A673 (cell line): ENCODE measurements around the gene FLT4. TPM values are rescaled to one million over a fixed set of nuclear protein-coding genes. Genes with fewer than 3 reads are reported as not detected.
A peak's percentile ranks its signal among the peaks of the same experiment; 100 is the strongest.

ENCODE experiments used
- BruUV-seq: library from RNA; stranded (reverse); fragments of 400-500 nt; replicated peaks from 2 replicates; lab custom pipeline; 2021; lab: Mats Ljungman, UMichigan
- CTCF ChIA-PET: fragments of 300-600 bp; sonication (Branson Sonifier 250); formaldehyde crosslinking; loops from one replicate; lab custom pipeline; 2022; ENCODE audit warnings: antibody characterized with exemption; lab: Charles Lee
- POLR2A ChIA-PET: fragments of 300-600 bp; sonication (Branson Sonifier 250); formaldehyde crosslinking; loops from one replicate; lab custom pipeline; 2022; ENCODE audit warnings: antibody characterized with exemption; ENCODE audit not compliant: low non-redundant PET; lab: Charles Lee
- DNase-seq: peaks from one replicate; pipeline ENCODE4 v3.0.0-alpha.2; 2015; ENCODE audit warnings: low spot score
- H3K27ac ChIP-seq: fragments of 200-600 bp; sonication (generic); 2 replicates; pipeline ENCODE4 v1.5.1; 2016; ENCODE audit warnings: mixed run types, low read depth, mild to moderate bottlenecking, mixed read lengths, antibody characterized with exemption, low read length; ENCODE audit not compliant: poor library complexity, severe bottlenecking
- H3K27me3 ChIP-seq: fragments of 200-600 bp; sonication (generic); replicated peaks from 2 replicates; pipeline ENCODE4 v1.6.1; 2017; ENCODE audit warnings: mixed run types, low read depth, mild to moderate bottlenecking, mixed read lengths, antibody characterized with exemption, low read length; ENCODE audit not compliant: insufficient read depth, poor library complexity
- H3K36me3 ChIP-seq: fragments of 200-600 bp; sonication (generic); 2 replicates; pipeline ENCODE4 v1.6.1; 2016; ENCODE audit warnings: mixed run types, mild to moderate bottlenecking, mixed read lengths, antibody characterized with exemption, low read length; ENCODE audit not compliant: insufficient read depth, poor library complexity, severe bottlenecking
- H3K4me1 ChIP-seq: fragments of 200-600 bp; sonication (generic); 2 replicates; pipeline ENCODE4 v1.6.1; 2017; ENCODE audit warnings: mixed run types, mild to moderate bottlenecking, mixed read lengths, antibody characterized with exemption, low read length; ENCODE audit not compliant: insufficient read depth, poor library complexity, severe bottlenecking
- H3K4me3 ChIP-seq: fragments of 200-600 bp; sonication (generic); 2 replicates; pipeline ENCODE4 v1.5.1; 2016; ENCODE audit warnings: low read depth, mixed run types, mild to moderate bottlenecking, mixed read lengths, low read length; ENCODE audit not compliant: poor library complexity, severe bottlenecking
- H3K9me3 ChIP-seq: fragments of 200-600 bp; sonication (generic); 2 replicates; pipeline ENCODE4 v1.6.1; 2016; ENCODE audit warnings: mixed run types, low read depth, mild to moderate bottlenecking, mixed read lengths, antibody characterized with exemption, low read length; ENCODE audit not compliant: poor library complexity, severe bottlenecking
- CTCF ChIP-seq: fragments of 300-800, 200-600 bp; sonication (generic); conservative IDR thresholded peaks from 2 replicates; pipeline ENCODE4 v1.5.1; 2017; ENCODE audit warnings: low read depth, mild to moderate bottlenecking, antibody characterized with exemption, low read length, moderate library complexity, mixed read lengths
- EZH2 ChIP-seq: fragments of 200-600 bp; sonication (generic); IDR thresholded peaks from 2 replicates; pipeline ENCODE4 v1.6.1; 2017; ENCODE audit warnings: borderline replicate concordance, low read depth, mild to moderate bottlenecking, mixed read lengths, antibody characterized with exemption, low read length; ENCODE audit not compliant: poor library complexity, severe bottlenecking
- intact Hi-C: fragments of 100-400 bp; cut with micrococcal nuclease; formaldehyde crosslinking; loops from one replicate; pipeline ENCODE4 v1.10.0; 2022; ENCODE audit not compliant: unreplicated experiment
- total RNA-seq: library from RNA; stranded (reverse); gene quantifications from 2 replicates; pipeline ENCODE4 v1.2.3, GENCODE V29; 2021

The FLT4 gene
- total RNA-seq, 1 experiment from 2014 or later, result 8.6 TPM

GRCh38 chr5:180619563-180619915, 29.9 kb downstream of the FLT4 start:
- H3K4me3 ChIP-seq, result peak overlapping the region; percentile 51
- ChIA-PET POLR2A (no interaction called here), CTCF (interaction anchor here (1.1 to 1.2 kb wide), 2 partner anchors 13 to 99 kb away, joined by 3 to 4 read pairs; no protein-coding TSS in a partner anchor)
- H3K9me3 ChIP-seq, result no peaks in the 10 kb centered on the region
- H3K4me1 ChIP-seq, result peaks cover 12% of the 10 kb centered on the region
- no peak for DNase-seq
- H3K27me3 ChIP-seq, result no peaks in the 10 kb centered on the region
- H3K27ac ChIP-seq, result no peak overlapping the region
- TF ChIP-seq EZH2 (no peak), CTCF (no peak)
- BruUV-seq, result no TSS peak
- no peaks in the 10 kb centered on the region for H3K36me3 ChIP-seq
- intact Hi-C loops, result no loop called here

GRCh38 chr5:180618829-180619562, 30.4 kb downstream of the FLT4 start:
- Histone ChIP-seq H3K27me3 (no peaks in the 10 kb centered on the region), H3K4me1 (peaks cover 12% of the 10 kb centered on the region), H3K4me3 (peak overlapping the region; percentile 51), H3K27ac (peak overlapping the region; percentile 8), H3K9me3 (no peaks in the 10 kb centered on the region), H3K36me3 (no peaks in the 10 kb centered on the region)
- intact Hi-C loops, result no loop called here
- TF ChIP-seq EZH2 (no peak), CTCF (peak; percentile 67)
- DNase-seq, result peak; percentile 71
- ChIA-PET CTCF (interaction anchor here (0.7 to 1.2 kb wide), 3 partner anchors 12 to 593 kb away, joined by 3 to 4 read pairs (median 4); no protein-coding TSS in a partner anchor), POLR2A (no interaction called here)
- no TSS peak for BruUV-seq

- Histone ChIP-seq H3K27me3 (no peaks in the 10 kb centered on the region), H3K9me3 (no peaks in the 10 kb centered on the region), H3K36me3 (no peaks in the 10 kb centered on the region), H3K4me1 (peaks cover 7% of the 10 kb centered on the region), H3K27ac (peak overlapping the region; percentile 8), H3K4me3 (peak overlapping the region; percentile 51)
- POLR2A ChIA-PET, result no interaction called here
- no TSS peak for BruUV-seq
- TF ChIP-seq EZH2 (no peak), CTCF (no peak)
- intact Hi-C loops, result no loop called here
- DNase-seq, result no peak
- CTCF ChIA-PET, result interaction anchor here (0.7 to 1.2 kb wide), 3 partner anchors 12 to 593 kb away, joined by 3 to 4 read pairs (median 4); no protein-coding TSS in a partner anchor
Measured at GRCh38 chr5:180618487-180618828, 30.9 kb downstream of the FLT4 start.
